COR-L47 (cell line): ENCODE data around the gene CYBA.
"Not testable (repeated sequence)": the region's sequence is repeated elsewhere in the genome, so short reads cannot be mapped to it uniquely, and the experiment has no call there.

ENCODE experiments used
- DNase-seq: peaks from one replicate; lab custom pipeline; 2025; lab: John Stamatoyannopoulos, UW

Gene CYBA

DNA sequence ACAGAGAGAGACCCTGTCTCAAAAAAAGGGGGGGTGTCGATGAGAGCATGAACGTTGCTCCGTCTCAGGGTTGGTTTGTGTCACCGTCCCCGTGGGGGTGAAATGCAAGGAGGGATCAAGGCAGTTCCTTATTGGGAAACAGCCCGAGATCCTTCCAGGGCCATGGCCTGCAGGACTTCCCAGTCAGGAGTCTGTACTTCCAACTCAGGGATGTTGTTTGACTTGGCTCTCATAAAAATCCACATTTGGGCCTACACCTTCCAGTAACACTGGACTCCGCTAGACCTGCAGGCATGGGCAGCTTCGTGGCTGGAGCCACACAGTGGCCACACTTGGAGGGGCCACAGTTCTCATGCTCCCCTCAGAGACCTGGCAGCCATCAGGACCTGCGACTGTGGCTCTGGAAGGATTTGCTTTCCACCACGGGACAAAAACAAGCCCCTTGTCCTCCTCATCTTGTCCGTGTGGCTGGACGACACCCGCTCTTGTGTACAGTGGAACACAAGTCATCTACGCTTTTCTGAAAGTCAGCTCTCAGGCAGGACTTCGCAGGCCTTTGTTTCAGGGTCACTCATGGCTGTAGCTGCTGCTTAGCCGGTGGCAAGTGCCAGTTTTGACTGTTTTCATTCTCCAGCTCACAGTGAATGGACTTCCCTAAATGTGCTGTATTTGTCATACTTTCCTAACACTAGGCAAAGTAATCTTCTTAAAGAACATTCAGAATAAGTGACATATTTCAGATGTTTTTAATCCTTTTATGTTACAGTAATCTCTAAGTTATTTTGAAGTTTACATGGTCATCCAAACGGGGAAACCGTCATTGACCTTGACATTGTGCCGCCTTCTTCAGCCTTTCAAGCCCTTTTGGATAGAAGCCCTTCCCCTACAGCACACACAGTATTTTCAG lies 36.7 kb downstream of the CYBA start:
- no peak for DNase-seq

DNA sequence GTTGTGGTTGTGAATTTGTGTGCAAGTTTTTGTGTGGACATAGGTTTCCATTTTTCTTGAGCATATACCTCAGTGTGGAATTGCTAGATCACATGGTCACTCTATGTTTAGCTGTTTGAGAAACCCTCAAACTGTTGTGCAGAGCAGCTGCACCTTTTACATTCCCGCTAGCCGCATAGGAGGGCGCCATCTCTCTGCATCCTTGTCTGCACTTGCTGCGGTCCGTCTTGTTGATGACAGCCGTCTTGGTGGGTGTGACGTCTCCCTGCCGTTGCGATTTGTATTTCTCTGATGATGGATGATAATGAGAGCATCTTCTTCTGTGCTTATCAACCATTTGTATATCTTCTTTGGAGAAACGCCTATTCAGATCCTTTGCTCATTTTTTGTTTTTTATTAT lies 37.6 kb downstream of the CYBA start:
- DNase-seq: no peak

DNA sequence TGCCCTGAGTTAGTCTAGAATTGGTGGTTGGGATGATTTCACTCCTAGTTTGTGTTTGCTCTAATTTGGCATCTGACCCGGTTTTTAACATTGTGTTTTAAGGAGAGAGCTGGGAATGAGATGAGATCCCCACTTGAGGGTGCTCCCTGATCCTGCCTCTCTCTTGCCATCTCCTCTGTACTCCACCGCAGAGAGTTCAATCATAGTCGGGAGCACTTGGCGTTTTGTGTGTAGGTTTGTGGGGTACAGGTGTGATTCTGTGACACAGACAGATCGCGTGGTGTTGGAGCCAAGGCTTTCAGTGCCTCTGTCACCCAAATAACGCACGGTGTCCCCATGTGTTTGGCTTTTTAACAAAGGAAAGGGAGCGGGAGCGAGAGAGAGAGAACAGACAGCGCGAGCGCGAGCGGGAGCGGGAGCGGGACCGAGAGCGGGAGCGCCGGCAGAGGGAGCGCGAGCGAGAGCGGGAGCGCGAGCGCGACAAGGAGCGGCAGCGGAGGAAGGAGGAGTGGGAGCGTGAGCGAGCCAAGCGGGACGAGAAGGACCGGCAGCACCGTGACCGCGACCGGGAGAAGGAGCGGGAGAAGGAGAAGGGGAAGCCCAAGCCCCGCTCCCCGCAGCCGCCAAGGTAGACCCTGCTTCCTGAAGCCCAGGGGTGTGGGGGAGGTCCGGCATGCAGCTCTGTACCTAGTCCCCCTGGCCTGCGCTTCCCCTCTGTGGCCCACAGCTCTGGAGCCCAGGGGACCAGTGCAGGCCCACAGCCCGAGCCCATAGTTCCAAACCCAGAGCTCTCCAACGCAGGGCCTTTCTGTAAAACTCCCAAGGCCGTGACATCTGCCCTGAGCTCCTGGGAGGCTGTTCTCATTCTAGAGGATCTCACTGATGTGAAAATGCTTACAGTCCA lies 39.7 kb downstream of the CYBA start:
- DNase-seq: no peak

DNA sequence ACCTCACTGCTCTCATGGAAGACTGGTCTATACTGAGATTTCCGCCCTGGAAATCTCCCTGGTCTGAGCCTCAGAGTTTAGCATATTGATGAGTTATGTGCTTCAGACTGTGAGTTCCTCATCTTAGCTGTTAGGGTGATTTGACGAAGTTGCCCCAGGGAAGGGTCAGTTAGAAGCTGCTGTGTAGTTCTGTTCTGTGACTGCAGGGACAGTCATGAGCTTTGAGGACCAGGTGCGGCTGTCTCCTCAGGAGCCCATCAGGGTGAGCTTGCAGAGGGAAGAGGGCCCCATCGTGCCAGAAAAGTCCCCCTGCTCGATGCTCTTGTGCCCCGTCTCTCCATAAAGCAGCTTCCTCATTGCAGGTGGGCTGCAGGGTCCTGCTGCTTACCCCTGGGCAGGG lies 40.8 kb downstream of the CYBA start:
- no peak for DNase-seq

DNA sequence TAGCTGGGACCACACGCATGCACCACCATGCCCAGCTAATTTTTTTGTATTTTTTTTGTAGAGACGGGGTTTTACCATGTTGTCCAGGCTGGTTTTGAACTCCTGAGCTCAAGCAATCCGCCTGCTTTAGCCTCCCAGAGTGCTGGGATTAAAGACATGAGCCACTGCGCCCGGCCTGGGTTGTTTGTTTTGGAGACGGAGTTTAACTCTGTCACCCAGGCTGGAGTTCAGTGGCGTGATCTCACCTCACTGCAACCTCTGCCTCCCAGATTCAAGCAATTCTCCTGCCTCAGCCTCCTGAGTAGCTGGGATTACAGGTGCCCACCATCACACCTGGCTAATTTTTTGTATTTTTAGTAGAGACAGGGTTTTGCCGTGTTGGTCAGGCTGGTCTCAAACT lies 41.4 kb downstream of the CYBA start:
- DNase-seq: not testable (repeated sequence)

DNA sequence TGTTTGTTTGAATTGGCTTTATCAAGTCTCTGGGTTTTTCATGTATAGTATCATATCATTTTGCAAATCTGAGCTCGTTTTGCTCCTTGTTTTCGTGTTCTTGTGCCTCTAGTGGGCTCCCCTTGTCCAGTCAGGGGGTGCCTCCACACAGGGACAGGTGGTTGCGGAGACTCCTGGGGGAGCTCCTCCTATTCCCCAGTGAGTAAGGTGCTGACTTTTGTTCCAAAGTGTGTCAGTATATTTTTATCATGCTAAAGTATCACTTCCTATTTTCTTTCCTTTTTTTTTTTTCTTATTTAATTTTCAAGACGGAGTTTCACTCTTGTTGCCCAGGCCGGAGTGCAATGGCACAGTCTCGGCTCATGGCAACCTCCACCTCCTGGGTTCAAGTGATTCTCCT lies 42.8 kb downstream of the CYBA start:
- no peak for DNase-seq

DNA sequence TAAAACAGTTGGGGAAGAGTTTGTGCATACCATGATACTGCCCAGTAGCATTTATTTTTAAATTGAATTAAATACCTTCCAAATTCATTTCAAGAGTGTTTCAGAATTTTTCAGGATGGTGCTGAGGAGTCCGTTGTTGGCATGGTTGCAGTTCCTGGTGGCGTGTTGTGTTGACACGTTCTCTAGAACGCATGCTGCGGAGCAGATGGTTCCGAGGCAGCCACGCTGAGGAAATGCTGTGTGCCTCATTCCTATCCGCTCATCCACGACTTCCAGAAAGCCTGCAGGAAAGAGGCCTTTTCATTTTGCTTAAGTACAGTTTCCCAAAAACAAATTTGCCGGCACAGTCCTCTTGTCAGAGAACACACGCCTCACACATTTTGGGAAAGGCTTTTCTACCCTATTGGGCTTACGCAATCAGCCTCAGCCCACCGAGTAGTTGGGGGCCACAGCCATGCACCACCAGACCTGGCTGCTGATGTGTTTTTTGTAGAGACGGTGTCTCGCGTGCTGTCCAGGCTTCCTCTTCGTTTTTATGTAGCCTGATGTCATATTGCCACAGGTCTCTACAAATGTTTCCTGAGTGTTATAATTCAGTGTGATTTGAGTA lies 44.6 kb downstream of the CYBA start:
- no peak for DNase-seq

DNA sequence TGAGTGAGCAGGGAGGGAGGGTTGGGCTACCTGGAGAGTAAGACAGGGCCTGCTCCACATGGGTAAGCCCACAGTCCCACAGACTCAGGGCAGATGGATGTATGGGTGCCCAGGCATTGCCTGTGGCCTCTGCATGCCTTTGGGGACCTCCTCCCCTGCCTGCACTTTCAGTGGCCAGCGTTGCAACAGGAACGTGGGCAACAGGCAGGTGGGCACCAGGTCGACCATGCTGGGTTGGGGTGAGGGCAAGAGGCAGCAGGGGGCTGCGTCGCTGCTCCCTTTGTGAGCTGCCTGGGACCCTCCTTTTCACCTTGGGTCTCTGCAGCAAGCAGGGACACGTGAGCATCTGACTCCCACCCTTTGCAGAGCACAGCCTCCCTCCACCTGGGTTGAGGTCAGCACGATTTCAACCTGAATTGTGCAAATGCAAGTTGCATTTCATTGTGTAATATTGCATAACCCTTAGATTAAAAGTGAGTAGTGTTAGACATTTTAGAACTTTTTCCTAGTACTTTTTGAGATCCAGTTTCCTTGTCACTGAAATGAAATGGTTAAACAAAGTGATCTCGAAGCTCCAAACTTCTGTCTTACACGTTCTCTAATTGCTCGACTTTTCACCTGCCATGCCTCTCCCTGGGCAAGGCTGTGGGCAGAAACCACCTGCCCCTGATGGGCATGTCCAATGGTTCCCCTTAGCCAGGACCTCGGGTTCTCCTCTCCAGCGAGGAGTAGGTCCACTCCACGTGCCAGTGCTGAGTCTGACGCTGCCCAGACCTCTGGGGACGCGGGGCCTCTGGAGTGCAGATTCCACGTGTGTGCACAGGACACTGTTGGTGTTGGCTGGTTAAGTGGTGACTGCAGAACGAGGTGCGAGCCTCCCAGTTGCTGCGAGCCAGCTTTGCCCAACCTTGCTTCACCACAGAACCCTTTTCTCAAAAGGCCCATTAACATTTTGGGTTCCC lies 45.4 kb downstream of the CYBA start:
- DNase-seq: no peak

DNA sequence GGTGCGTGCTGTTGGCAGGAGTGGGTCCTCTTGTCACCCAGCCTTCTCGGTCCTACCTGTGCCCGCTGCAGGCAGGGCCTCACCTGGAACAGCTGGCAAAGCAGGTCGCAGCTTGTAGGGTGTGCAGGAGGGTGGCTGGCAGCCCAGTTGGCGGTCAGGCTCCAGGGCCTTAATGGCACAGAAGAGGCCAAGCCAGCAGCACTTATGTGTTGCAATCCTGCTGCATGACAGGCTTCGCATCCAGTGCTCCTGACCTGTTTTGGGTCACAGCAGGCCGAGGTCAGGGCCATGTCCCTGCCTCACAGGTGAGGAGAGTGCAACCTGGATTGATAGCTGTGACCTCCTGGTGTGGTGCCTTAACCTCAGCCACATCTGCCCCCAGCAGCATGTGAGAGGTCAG lies 48.8 kb downstream of the CYBA start:
- no peak for DNase-seq

DNA sequence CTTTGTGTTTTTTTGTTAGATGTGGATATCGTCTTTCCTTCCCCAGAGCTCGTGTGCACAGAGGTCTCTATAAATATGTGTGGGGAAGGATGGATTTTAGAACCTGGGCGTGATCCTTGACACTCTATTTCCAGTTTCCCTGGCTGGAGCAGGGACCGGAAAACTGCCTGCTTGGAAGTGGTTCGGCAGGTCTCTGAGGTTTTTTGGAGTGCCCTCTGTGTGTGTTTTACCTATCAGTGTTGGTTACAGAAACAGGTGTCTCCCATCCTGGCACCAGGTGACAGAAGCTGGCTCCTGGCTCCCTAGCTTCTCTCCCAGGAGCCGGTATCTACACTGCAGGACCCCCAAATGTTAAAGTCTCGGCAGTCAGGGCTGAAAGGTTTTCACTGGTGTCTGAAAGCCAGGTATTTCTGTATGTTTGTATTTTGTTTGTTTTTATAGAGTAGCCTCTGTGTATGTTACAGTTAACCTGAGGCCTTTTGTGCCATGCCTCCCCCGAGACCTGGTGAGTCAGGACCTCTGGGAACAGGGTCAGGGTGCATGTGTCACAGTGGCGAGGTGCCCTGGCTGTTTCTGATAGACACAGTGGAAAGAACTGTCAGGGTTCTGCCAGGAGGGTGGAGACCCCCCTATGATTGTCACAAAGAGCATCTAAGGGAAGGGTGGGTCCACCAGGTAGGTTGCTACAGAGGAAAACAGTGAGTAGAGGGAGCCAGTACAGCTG lies 49.4 kb downstream of the CYBA start:
- no peak for DNase-seq

DNA sequence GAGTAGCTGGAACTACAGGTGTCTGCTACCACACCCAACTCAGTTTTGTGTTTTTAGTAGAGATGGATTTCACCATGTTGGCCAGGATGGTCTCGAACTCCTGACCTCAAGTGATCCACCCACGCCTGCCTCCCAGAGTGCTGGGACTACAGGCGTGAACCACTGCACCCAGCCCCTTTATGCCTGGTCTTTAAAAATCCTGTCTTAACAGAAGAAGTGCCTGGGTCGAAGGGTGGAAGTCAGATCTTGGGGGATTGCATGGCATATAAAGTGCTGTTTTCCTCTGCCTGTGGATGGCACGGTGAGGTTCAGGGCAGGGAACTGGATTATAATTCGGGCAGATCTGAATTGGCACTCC lies 50.3 kb downstream of the CYBA start:
- no peak for DNase-seq

DNA sequence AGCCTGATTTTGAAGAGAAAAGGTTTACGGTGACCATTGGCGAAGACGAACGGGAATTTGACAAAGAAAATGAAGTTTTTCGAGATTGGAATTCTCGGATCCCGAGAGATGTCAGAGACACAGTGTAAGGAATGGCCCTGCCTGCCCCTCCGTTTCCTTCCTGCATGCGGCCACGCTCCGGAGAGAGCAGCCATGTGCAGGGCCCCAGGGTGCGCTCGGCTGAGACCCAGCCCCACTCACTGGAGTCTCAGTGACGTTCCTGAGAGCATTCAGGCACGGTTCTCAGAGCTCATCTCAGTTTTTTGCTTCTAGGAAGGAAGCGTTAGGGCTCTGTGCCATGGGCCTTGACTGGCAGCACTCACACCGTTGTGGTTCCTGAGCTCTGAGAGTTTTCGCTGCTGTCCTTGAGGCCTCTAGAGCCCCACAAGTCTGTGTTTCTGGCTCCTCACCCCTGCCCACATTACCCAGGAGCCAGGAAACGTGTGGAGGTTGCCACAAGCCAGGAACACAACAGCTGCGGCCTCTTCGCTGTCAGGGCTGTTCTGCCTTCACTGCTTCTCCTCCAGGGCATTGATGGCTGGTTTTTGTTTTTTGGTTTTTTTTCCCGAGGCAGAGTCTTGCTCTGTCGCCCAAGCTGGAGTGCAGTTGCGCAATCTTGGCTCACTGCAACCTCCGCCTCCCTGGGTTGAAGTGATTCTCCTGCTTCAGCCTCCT lies 50.9 kb downstream of the CYBA start:
- DNase-seq: no peak

DNA sequence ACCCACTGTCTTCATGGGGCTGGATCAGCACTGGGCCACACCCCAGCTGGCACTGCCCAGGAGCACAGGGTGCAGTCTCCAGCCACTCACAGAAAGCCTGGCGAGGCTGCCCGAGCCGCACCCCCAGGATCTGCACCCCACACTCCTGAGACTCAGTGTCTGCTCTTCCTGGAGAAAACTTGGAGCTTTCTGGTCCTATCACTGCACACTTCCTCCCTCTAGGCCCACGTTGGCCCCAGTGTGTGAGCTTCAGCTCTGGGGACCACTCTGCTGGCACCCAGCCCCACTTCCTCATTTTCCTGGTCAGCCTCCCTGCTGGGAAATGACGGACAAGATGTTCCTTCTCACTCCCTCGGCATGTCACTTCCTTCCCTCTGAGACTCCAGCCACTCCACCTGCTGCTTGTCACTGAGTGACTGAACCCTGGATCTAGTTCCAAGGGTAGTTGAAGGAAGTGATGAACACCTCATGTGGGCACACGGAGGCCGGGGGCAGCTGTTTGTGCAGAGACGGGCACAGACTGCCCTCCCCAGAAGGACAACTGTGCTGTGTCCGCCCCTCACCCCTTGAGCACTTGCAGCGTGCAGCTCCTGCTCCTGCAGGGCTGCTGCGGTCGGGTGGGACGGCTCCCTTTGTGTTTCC lies 51.6 kb downstream of the CYBA start:
- DNase-seq: no peak

DNA sequence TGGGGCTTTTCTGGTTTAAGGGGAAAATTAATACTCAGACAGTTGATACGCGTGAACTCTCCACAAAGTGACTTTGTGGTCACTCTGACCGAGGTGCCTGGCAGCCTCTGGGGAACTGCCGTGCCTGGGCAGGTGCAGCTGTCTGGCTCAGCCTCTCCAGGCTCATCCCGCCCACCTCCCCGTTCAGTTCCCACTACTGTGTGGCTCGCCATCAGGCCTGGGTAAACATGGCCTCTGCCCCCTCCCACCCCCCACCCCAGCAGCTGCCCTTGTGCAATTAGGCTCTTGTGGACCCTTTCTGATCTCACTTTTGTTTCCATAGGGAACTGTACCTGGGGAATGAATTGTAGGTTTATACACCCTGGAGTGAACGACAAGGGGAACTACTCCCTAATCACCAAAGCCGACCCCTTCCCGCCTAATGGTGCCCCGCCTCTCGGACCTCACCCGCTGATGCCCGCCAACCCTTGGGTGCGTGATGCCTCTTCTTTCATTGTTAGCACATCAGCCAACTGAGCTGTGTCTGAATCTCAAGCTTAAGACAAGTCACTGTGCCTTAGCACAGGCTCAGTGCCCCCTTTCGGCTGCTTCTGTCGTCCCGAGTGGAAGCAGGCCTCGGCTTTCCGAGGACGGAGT lies 52.9 kb downstream of the CYBA start:
- no peak for DNase-seq

DNA sequence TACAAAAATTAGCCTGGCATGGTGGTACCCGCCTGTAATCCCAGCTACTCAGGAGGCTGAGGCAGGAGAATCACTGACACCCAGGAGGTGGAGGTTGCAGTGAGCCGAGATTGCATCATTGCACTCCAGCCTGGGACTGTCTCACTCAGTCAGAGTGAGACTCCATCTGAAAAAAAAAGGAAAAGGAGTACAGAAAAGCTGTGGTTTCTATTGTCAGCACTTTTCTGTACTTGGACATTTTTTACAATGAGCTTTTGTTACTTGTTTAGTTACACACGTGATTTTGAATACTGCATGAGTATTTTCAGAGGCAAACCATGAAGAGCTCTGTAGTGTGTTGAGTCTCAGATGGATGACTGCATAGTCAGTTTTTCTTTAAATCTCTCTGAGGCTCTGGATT lies 54.4 kb downstream of the CYBA start:
- DNase-seq: no peak

DNA sequence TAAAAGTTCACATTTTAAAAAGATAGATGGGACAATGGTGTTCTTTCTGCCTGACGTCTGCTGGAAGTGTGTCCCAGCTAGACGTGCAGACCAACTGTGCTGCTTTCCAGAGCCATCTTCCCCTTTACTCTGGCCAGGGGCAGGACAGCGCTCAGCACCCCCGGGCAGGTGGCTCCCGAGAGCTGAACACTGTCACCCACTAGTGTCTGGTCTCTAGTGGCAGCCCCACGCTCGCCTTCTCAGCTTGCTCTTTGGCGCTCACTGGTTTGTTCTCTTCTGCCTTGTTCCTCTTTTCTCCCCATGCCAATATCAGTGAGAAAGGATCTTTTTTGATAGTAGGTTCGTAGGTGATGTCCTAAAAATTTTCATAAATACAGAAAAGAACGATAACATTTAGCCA lies 54.9 kb downstream of the CYBA start:
- DNase-seq: no peak

DNA sequence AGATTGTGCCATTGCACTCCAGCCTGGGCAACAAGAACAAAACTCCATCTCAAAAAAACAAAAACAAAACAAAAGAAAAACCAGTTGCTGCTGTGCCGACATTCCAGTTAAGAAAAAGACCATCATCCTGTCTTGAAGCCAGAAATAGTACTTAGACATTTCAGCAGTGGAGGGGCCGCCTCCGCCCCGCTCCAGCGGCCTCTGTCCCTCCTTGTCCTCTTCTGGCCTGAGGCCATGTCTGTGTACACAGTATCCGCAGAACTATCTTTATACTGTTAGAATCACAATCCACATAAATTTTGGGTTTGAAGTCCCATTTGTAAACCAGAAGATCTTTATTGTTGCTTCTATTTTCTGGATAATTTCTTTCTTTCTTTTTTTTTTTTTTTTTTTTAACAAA lies 55.8 kb downstream of the CYBA start:
- DNase-seq: no peak

DNA sequence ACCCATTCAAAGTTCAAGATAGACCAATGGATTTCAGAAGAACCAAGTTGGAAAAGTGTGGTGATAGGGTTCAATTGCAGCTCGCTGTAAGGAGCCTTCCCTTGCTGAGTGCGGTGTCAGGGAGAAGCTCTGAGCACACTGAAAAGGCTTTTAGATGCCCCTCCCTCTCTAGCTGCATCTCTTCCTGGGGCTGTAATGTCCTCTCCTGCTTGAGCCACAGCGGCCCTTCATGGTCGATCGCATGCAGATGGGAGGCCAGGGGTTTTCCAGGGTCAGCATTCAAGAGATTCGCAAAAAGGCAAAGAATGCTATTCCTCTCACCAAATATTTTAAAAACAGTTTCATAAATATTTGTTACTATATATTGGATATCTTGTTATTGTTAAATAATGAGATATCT lies 56.9 kb downstream of the CYBA start:
- no peak for DNase-seq

DNA sequence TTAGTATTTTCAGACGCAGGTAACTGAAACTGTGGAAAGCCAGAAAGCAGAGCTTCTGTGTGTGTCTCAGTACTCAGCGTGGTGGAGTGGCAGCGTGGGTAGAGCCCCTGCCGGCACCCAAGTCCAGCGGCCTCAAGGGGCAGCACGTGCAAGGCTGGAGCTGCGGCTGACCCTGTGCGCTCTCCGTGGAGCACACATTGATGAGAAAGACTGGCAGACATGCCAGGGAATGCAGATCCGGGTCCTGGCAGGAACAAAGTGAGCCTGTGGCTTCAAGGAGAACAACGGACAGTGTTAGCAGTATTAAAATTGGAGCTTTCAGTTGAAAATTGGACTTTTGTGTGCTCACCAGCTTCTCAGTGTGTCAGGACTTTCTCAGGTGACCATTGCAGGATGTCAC lies 57.4 kb downstream of the CYBA start:
- DNase-seq: no peak
